Stimulated activated CD8-positive, alpha-beta memory T cell treated with anti-CD3 and anti-CD28 coated beads, Interleukin-15, amount 100 ng/mL, for 1 hour (primary cell): ENCODE data around the gene LLGL2.

Source experiments
- DNase-seq: peaks from one replicate; pipeline ENCODE4 v3.0.0-alpha.2; 2020; ENCODE audit warnings: low read depth

Gene LLGL2

DNA sequence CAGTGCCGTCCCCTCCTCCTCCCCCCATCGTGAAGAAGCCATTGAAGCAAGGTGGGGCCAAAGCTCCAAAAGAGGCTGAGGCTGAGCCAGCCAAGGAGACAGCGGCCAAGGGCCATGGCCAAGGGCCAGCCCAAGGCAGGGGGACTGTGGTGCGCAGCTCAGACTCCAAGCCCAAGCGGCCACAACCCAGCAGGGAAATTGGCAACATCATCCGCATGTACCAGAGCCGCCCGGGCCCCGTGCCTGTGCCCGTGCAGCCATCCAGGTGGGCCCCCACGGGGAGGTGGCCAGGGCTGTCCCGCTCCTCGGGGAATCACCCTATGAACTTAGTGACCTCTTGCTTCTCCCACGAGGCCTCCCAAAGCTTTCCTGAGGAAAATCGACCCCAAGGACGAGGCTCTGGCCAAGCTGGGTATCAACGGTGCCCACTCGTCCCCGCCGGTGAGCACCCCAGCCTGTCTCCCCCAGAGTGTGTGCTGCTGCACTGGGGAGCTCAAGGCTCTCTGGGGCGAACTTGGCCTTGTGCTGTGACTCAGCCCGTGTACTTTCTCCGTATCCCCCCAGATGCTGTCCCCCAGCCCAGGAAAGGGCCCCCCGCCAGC, 91.1 kb downstream of the LLGL2 start:
- DNase-seq, result no peak

DNA sequence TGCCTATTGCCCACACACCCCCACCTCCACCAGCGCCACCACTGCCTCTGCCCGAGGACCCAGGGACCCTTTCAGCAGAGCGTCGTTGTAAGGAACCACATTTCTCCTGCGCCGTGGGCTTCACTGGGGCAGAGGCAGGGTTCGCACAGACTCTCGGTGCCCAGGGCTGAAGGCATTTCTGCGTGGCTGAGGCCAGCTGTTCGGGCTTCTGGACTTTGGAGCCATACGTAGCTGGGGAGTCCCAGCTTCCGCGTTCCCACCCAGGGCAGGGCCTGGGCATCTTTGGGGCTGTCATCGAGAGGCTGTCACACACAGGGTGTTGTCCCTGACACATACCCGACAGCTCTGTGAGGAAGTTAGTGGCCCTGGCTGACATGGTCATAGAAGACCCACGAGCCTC, 91.7 kb downstream of the LLGL2 start:
- no peak for DNase-seq

GRCh38 chr17:75617675-75618074, 92.2 kb downstream of the LLGL2 start:
- DNase-seq, result no peak

GRCh38 chr17:75619506-75620431, 94.3 kb downstream of the LLGL2 start:
- DNase-seq, result no peak

DNA sequence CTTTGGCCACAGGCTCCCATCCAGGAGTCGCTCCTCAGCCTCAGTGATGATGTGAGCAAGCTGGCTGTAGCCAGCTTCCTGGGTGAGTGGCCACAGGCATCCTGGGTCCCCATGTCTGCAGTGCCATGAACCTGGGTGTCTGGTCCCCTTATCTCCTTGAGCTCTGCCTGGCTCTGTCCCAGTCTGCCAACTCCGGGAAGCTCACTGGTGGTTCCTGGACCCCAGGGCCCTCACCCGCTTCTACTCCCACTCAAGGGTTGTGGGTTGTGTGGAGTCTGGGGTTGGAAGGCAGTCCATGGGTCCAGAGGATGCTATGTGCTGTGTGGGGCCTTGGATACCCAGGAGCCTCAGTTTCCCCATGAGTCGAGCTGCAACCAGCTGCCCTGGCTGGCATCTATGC, 96.0 kb downstream of the LLGL2 start:
- DNase-seq, result no peak

- DNase-seq, result no peak
These were observed 96.6 kb downstream of the LLGL2 start for GRCh38 chr17:75622076-75622475.

DNA sequence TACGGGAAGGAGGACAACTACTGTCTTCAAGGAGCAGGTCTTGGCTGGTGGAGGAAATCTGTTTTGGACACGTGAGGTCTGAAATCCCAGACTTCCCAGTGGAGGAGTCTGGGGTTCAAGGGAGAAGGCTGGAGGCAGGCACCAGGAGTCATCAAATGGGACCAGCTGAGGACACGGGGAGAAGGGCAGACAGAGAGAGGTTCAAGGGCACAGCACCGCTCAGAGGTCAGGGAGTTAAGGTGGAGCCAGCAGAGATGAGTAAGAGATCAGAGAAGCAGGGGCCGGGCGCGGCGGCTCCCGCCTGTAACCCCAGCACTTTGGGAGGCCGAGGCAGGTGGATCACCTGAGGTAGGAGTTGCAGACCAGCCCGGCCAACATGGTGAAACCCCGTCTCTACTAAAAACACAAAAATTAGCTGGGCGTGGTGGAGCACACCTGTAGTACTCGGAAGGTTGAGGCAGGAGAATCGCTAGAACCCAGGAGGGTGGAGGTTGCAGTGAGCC, 97.3 kb downstream of the LLGL2 start:
- DNase-seq, result no peak

- DNase-seq, result no peak
These were observed 97.9 kb downstream of the LLGL2 start for GRCh38 chr17:75623386-75623785.

GRCh38 chr17:75624021-75624420, 98.5 kb downstream of the LLGL2 start:
- no peak for DNase-seq
